ENCODE results near the gene MIER2. TPM values are rescaled to one million over a fixed set of nuclear protein-coding genes. Genes with fewer than 3 reads are reported as not detected.

Gene MIER2
- total RNA-seq, 1 donor from 2014 or later: 43.5 TPM

GRCh38 chr19:292281-292884 is 52.2 kb downstream of the MIER2 start:
- FAIRE-seq (no peak), DNase-seq (ENCODE audit: low read depth) (no peak)
- Mint-ChIP-seq H3K27me3 (ENCODE audit: low read depth, unreplicated experiment) (peaks cover 6% of the 10 kb centered on the region), H3K4me1 (ENCODE audit: low read depth, unreplicated experiment) (peaks cover 10% of the 10 kb centered on the region), H3K36me3 (ENCODE audit: low read depth, unreplicated experiment) (peaks cover 4% of the 10 kb centered on the region), H3K4me3 (ENCODE audit: unreplicated experiment) (no peak overlapping the region), H3K9me3 (ENCODE audit: unreplicated experiment) (no peaks in the 10 kb centered on the region), H3K27ac (ENCODE audit: unreplicated experiment) (no peak overlapping the region)
- TF ChIP-seq EZH2 (IDR thresholded peaks at IDR 0.05; ENCODE audit: insufficient read depth, low read length) (no peak), CTCF (IDR thresholded peaks at IDR 0.05; ENCODE audit: insufficient read depth, low read depth, low read length) (no peak)
- no peaks in the 10 kb centered on the region for H3K36me3 ChIP-seq (ENCODE audit: insufficient read depth, low read length)
- no peaks in the 10 kb centered on the region for H3K9me3 ChIP-seq (ENCODE audit: insufficient read depth, low read depth, low read length)
- no peak overlapping the region for H3K9ac ChIP-seq (ENCODE audit: low read length)
- H3K4me2 ChIP-seq (ENCODE audit: low read length): no peak overlapping the region
- H4K20me1 ChIP-seq (ENCODE audit: insufficient read depth, low read length): peaks cover 32% of the 10 kb centered on the region
- peaks cover 16% of the 10 kb centered on the region for H3K4me1 ChIP-seq (ENCODE audit: insufficient read depth, low read length)
- no peak overlapping the region for H2AFZ ChIP-seq (ENCODE audit: low read depth, low read length)
- peaks cover 21% of the 10 kb centered on the region for H3K27me3 ChIP-seq (ENCODE audit: insufficient read depth, low read length)
- no peak overlapping the region for H3K27ac ChIP-seq (ENCODE audit: low read depth, low read length)
- H3K4me3 ChIP-seq (ENCODE audit: insufficient read depth, low read depth, low read length): no peak overlapping the region
- no peaks in the 10 kb centered on the region for H3K79me2 ChIP-seq (ENCODE audit: insufficient read depth, low read length)

- TF ChIP-seq CTCF (IDR thresholded peaks at IDR 0.05; ENCODE audit: insufficient read depth, low read depth, low read length): no peak
- TF ChIP-seq EZH2 (IDR thresholded peaks at IDR 0.05; ENCODE audit: insufficient read depth, low read length): no peak
- no peaks in the 10 kb centered on the region for H3K36me3 ChIP-seq (ENCODE audit: insufficient read depth, low read length)
- Mint-ChIP-seq H3K27ac (ENCODE audit: unreplicated experiment) (no peak overlapping the region), H3K36me3 (ENCODE audit: low read depth, unreplicated experiment) (peaks cover 4% of the 10 kb centered on the region), H3K4me3 (ENCODE audit: unreplicated experiment) (no peak overlapping the region), H3K4me1 (ENCODE audit: low read depth, unreplicated experiment) (peaks cover 10% of the 10 kb centered on the region), H3K9me3 (ENCODE audit: unreplicated experiment) (no peaks in the 10 kb centered on the region), H3K27me3 (ENCODE audit: low read depth, unreplicated experiment) (peaks cover 6% of the 10 kb centered on the region)
- H2AFZ ChIP-seq (ENCODE audit: low read depth, low read length): no peak overlapping the region
- H3K4me1 ChIP-seq (ENCODE audit: insufficient read depth, low read length): peaks cover 16% of the 10 kb centered on the region
- no peaks in the 10 kb centered on the region for H3K9me3 ChIP-seq (ENCODE audit: insufficient read depth, low read depth, low read length)
- no peak overlapping the region for H3K9ac ChIP-seq (ENCODE audit: low read length)
- no peak overlapping the region for H3K4me3 ChIP-seq (ENCODE audit: insufficient read depth, low read depth, low read length)
- no peak overlapping the region for H3K27ac ChIP-seq (ENCODE audit: low read depth, low read length)
- no peak overlapping the region for H3K4me2 ChIP-seq (ENCODE audit: low read length)
- H4K20me1 ChIP-seq (ENCODE audit: insufficient read depth, low read length): peaks cover 32% of the 10 kb centered on the region
- H3K27me3 ChIP-seq (ENCODE audit: insufficient read depth, low read length): peaks cover 21% of the 10 kb centered on the region
- FAIRE-seq (no peak), DNase-seq (ENCODE audit: low read depth) (no peak)
- H3K79me2 ChIP-seq (ENCODE audit: insufficient read depth, low read length): no peaks in the 10 kb centered on the region
These were observed 52.9 kb downstream of the MIER2 start for GRCh38 chr19:291561-292280.
